Smooth muscle cell (in vitro differentiated cells): ENCODE data around the gene HDAC4. TPM values are rescaled to one million over a fixed set of nuclear protein-coding genes. Genes with fewer than 3 reads are reported as not detected.

ENCODE experiments used
- DNase-seq: peaks from one replicate; lab custom pipeline; 2025; ENCODE audit not compliant: unreplicated experiment; lab: John Stamatoyannopoulos, UW
- H2AFZ ChIP-seq: fragments of 200-600 bp; sonication (generic); 2 replicates; pipeline ENCODE4 v1.6.0; 2016; ENCODE audit warnings: antibody characterized with exemption, low read depth, mild to moderate bottlenecking
- H3F3A ChIP-seq: fragments of 200-600 bp; sonication (generic); 2 replicates; pipeline ENCODE4 v1.6.0; 2017; ENCODE audit warnings: antibody characterized with exemption, low read depth
- H3K27ac ChIP-seq: fragments of 200-600 bp; sonication (generic); 2 replicates; pipeline ENCODE4 v1.5.1; 2016; ENCODE audit warnings: low read depth, mild to moderate bottlenecking
- H3K27me3 ChIP-seq: fragments of 200-600 bp; sonication (generic); 2 replicates; pipeline ENCODE4 v1.6.1; 2016; ENCODE audit warnings: low read depth, mild to moderate bottlenecking
- H3K36me3 ChIP-seq: fragments of 200-600 bp; sonication (generic); 2 replicates; pipeline ENCODE4 v1.5.1; 2016; ENCODE audit warnings: low read depth
- H3K4me1 ChIP-seq: fragments of 200-600 bp; sonication (generic); 2 replicates; pipeline ENCODE4 v1.5.1; 2016; ENCODE audit warnings: low read depth
- H3K4me2 ChIP-seq: fragments of 200-600 bp; sonication (generic); 2 replicates; pipeline ENCODE4 v1.6.0; 2016; ENCODE audit warnings: mild to moderate bottlenecking
- H3K4me3 ChIP-seq: fragments of 200-600 bp; sonication (generic); 2 replicates; pipeline ENCODE4 v1.5.1; 2016; ENCODE audit warnings: mild to moderate bottlenecking
- H3K79me2 ChIP-seq: fragments of 200-600 bp; sonication (generic); 2 replicates; pipeline ENCODE4 v1.6.0; 2016; ENCODE audit warnings: low read depth, mild to moderate bottlenecking
- H3K9ac ChIP-seq: fragments of 200-600 bp; sonication (generic); 2 replicates; pipeline ENCODE4 v1.6.0; 2016; ENCODE audit warnings: low read depth
- H3K9me3 ChIP-seq: fragments of 200-600 bp; sonication (generic); replicated peaks from 2 replicates; pipeline ENCODE4 v1.5.1; 2016; ENCODE audit warnings: low read depth
- H4K20me1 ChIP-seq: fragments of 200-600 bp; sonication (generic); 2 replicates; pipeline ENCODE4 v1.6.0; 2016; ENCODE audit warnings: low read depth
- CTCF ChIP-seq: fragments of 200-600 bp; sonication (generic); IDR thresholded peaks from 2 replicates; pipeline ENCODE4 v1.5.1; 2017; ENCODE audit warnings: borderline replicate concordance, mild to moderate bottlenecking, antibody characterized with exemption; ENCODE audit not compliant: insufficient read depth, poor library complexity, severe bottlenecking
- whole genome bisulfite sequencing: methylation state at CpG from one replicate; pipeline ENCODE4 v1.1.7; 2016; ENCODE audit warnings: low lambda C conversion rate; 5-methylcytosine and 5-hydroxymethylcytosine counted together
- polyA plus RNA-seq: library from polyadenylated mRNA; unstranded; fragments of >200 nt; fragmentation: Nextera tagmentation; extraction: Ambion mirVana; gene quantifications from 2 replicates; pipeline ENCODE4 v1.2.1, GENCODE V29; 2016
- total RNA-seq: library from RNA; depleted of rRNA; stranded (reverse); fragments of >200 nt; gene quantifications from 2 replicates; pipeline ENCODE4 v1.2.3, GENCODE V29; 2014

HDAC4 gene
- total and polyA plus RNA-seq, 2 experiments from 2014 or later = 6.2 to 35.7 TPM

GRCh38 chr2:239213643-239214101 lies 187.1 kb downstream of the HDAC4 start:
- no peak overlapping the region for H3K27ac ChIP-seq
- H3K4me2 ChIP-seq = no peak overlapping the region
- H3K36me3 ChIP-seq = no peaks in the 10 kb centered on the region
- no peaks in the 10 kb centered on the region for H3K9me3 ChIP-seq
- 87% methylated on average over 7 of the region's 7 CpGs for WGBS
- peaks cover 80% of the 10 kb centered on the region for H4K20me1 ChIP-seq
- H3K9ac ChIP-seq = no peak overlapping the region
- peaks cover 62% of the 10 kb centered on the region for H3K79me2 ChIP-seq
- no peaks in the 10 kb centered on the region for H3K27me3 ChIP-seq
- H3F3A ChIP-seq = no peaks in the 10 kb centered on the region
- TF ChIP-seq CTCF = no peak
- DNase-seq = no peak
- H3K4me1 ChIP-seq = peaks cover 36% of the 10 kb centered on the region
- no peak overlapping the region for H3K4me3 ChIP-seq
- H2AFZ ChIP-seq = no peak overlapping the region

GRCh38 chr2:239212929-239213642 lies 187.7 kb downstream of the HDAC4 start:
- H3F3A ChIP-seq = no peaks in the 10 kb centered on the region
- 71% methylated on average over 17 of the region's 19 CpGs for WGBS
- H3K27me3 ChIP-seq = no peaks in the 10 kb centered on the region
- peaks cover 61% of the 10 kb centered on the region for H3K79me2 ChIP-seq
- peaks cover 40% of the 10 kb centered on the region for H3K4me1 ChIP-seq
- no peak overlapping the region for H3K9ac ChIP-seq
- H3K36me3 ChIP-seq = no peaks in the 10 kb centered on the region
- no peak overlapping the region for H3K27ac ChIP-seq
- DNase-seq = no peak
- H4K20me1 ChIP-seq = peaks cover 85% of the 10 kb centered on the region
- no peak overlapping the region for H3K4me2 ChIP-seq
- no peak for TF ChIP-seq CTCF
- H3K4me3 ChIP-seq = no peak overlapping the region
- no peak overlapping the region for H2AFZ ChIP-seq
- H3K9me3 ChIP-seq = no peaks in the 10 kb centered on the region

GRCh38 chr2:239212121-239212928 lies 188.5 kb downstream of the HDAC4 start:
- Histone ChIP-seq H3K9ac (no peak overlapping the region), H3K79me2 (peaks cover 60% of the 10 kb centered on the region), H3K27ac (no peak overlapping the region), H3F3A (no peaks in the 10 kb centered on the region), H2AFZ (no peak overlapping the region), H3K27me3 (no peaks in the 10 kb centered on the region), H3K4me3 (no peak overlapping the region), H3K36me3 (no peaks in the 10 kb centered on the region), H3K4me2 (no peak overlapping the region), H4K20me1 (peaks cover 85% of the 10 kb centered on the region), H3K9me3 (no peaks in the 10 kb centered on the region), H3K4me1 (peaks cover 40% of the 10 kb centered on the region)
- 81% methylated on average over 7 of the region's 7 CpGs for WGBS
- no peak for TF ChIP-seq CTCF
- no peak for DNase-seq
